Endothelial cell of umbilical vein (primary cell): ENCODE data around the gene PRAMEF12. TPM values are rescaled to one million over a fixed set of nuclear protein-coding genes. Genes with fewer than 3 reads are reported as not detected.

Experiments
- BruUV-seq: library from RNA; stranded (reverse); fragments of 400-500 nt; replicated peaks from 2 replicates; lab custom pipeline; 2021; lab: Mats Ljungman, UMichigan
- CTCF ChIA-PET: fragments of 300-600, 350-600 bp; sonication (Branson Sonifier 250); formaldehyde crosslinking; loops from one replicate; lab custom pipeline; 2021; ENCODE audit warnings: antibody characterized with exemption, inconsistent platforms; lab: Charles Lee
- POLR2A ChIA-PET: fragments of 300-600, 350-600 bp; sonication (Branson Sonifier 250); formaldehyde crosslinking; loops from one replicate; lab custom pipeline; 2021; ENCODE audit warnings: antibody characterized with exemption, inconsistent platforms; lab: Charles Lee
- DNase-seq: peaks from one replicate; pipeline ENCODE4 v3.0.0-alpha.2; 2011; ENCODE audit warnings: low read depth, low spot score
- FAIRE-seq: peaks from 2 replicates; lab custom pipeline; 2011; peaks lifted over from hg19 to GRCh38; lab: Jason Lieb, UNC
- H2AFZ ChIP-seq: 2 replicates; pipeline ENCODE4 v1.6.0; 2012; ENCODE audit warnings: low read depth, low read length, control low read depth, inconsistent platforms
- H3K27ac ChIP-seq: 2 replicates; pipeline ENCODE4 v1.5.1; 2011; ENCODE audit warnings: low read depth, mild to moderate bottlenecking, control low read depth, low read length, moderate library complexity; ENCODE audit not compliant: insufficient read depth
- H3K27me3 ChIP-seq, 2 experiments: 2 replicates each; pipeline versions ENCODE4 v1.6.0 to v1.6.1; 2011; ENCODE audit warnings: low read length in 2 of 2, mixed read lengths in 1 of 2; ENCODE audit not compliant: control insufficient read depth in 2 of 2, insufficient read depth in 2 of 2
- H3K36me3 ChIP-seq, 2 experiments: 2 replicates in 1 of 2; 3 replicates in 1 of 2; pipeline ENCODE4 v1.5.1; 2011; ENCODE audit warnings: low read length in 2 of 2, mild to moderate bottlenecking in 1 of 2, moderate library complexity in 1 of 2; ENCODE audit not compliant: control insufficient read depth in 2 of 2, insufficient read depth in 2 of 2; ENCODE audit errors: extremely low read depth in 1 of 2
- H3K4me1 ChIP-seq: 3 replicates; pipeline ENCODE4 v1.5.1; 2011; ENCODE audit warnings: mild to moderate bottlenecking, low read length; ENCODE audit not compliant: control insufficient read depth, insufficient read depth; ENCODE audit errors: extremely low read depth
- H3K4me2 ChIP-seq: 2 replicates; pipeline ENCODE4 v1.6.1; 2011; ENCODE audit warnings: low read length, control low read depth, mixed read lengths; ENCODE audit not compliant: insufficient read depth
- H3K4me3 ChIP-seq, 3 experiments: fragments of 200-600 bp in 1 of 3; sonication (generic), shearing (Covaris generic) in 1 of 3; replicated peaks in 1 of 3; 2 replicates each; pipeline ENCODE4 v1.5.1; 2011 to 2016; ENCODE audit warnings: control low read depth in 3 of 3, low read length in 3 of 3, mild to moderate bottlenecking in 2 of 3, inconsistent platforms in 1 of 3, low read depth in 1 of 3, moderate library complexity in 1 of 3; ENCODE audit not compliant: insufficient read depth in 1 of 3
- H3K79me2 ChIP-seq: 2 replicates; pipeline ENCODE4 v1.6.0; 2012; ENCODE audit warnings: low read length, inconsistent platforms; ENCODE audit not compliant: control insufficient read depth, insufficient read depth
- H3K9ac ChIP-seq: replicated peaks from 2 replicates; pipeline ENCODE3; 2011; ENCODE audit warnings: low read length, control low read depth; ENCODE audit not compliant: insufficient read depth; ENCODE audit errors: extremely low read depth
- H3K9me1 ChIP-seq: replicated peaks from 3 replicates; pipeline ENCODE4 v1.6.0; 2011; ENCODE audit warnings: mild to moderate bottlenecking, low read length; ENCODE audit not compliant: control insufficient read depth, insufficient read depth; ENCODE audit errors: extremely low read depth
- H3K9me3 ChIP-seq: replicated peaks from 2 replicates; pipeline ENCODE4 v1.5.1; 2012; ENCODE audit warnings: low read length, inconsistent platforms; ENCODE audit not compliant: control insufficient read depth, insufficient read depth
- H4K20me1 ChIP-seq: replicated peaks from 2 replicates; pipeline ENCODE3; 2011; ENCODE audit warnings: mild to moderate bottlenecking, low read length; ENCODE audit not compliant: control insufficient read depth, insufficient read depth; ENCODE audit errors: extremely low read depth
- CTCF ChIP-seq, 2 donors: IDR thresholded peaks; 1 replicate in 1 of 2; 2 replicates in 1 of 2; pipeline ENCODE4 v1.5.1; 2011; ENCODE audit warnings: low read length in 2 of 2, mild to moderate bottlenecking in 2 of 2, moderate library complexity in 2 of 2, control low read depth in 1 of 2, inconsistent platforms in 1 of 2, low read depth in 1 of 2; ENCODE audit not compliant: insufficient read depth in 1 of 2; ENCODE audit errors: extremely low read depth in 1 of 2
- EZH2 ChIP-seq: IDR thresholded peaks from 2 replicates; pipeline ENCODE4 v1.6.1; 2012; ENCODE audit warnings: borderline replicate concordance, low read depth, mild to moderate bottlenecking, moderate library complexity, low read length, inconsistent platforms; ENCODE audit not compliant: severe bottlenecking
- FOS ChIP-seq: IDR thresholded peaks from 2 replicates; pipeline ENCODE4 v1.6.1; 2011; ENCODE audit warnings: mild to moderate bottlenecking, low read length, moderate library complexity, borderline replicate concordance; ENCODE audit not compliant: insufficient read depth
- GATA2 ChIP-seq: IDR thresholded peaks from 2 replicates; pipeline ENCODE4 v1.7.0; 2011; ENCODE audit warnings: low read depth, mild to moderate bottlenecking, moderate library complexity, mixed read lengths, low read length; ENCODE audit not compliant: insufficient read length, insufficient read depth
- JUN ChIP-seq: IDR thresholded peaks from 2 replicates; pipeline ENCODE4 v1.6.1; 2011; ENCODE audit warnings: borderline replicate concordance, low read depth; ENCODE audit not compliant: insufficient read length, insufficient read depth
- MAX ChIP-seq: IDR thresholded peaks from 2 replicates; pipeline ENCODE4 v1.6.1; 2011; ENCODE audit not compliant: insufficient read depth, insufficient read length
- MYC ChIP-seq: IDR thresholded peaks from one replicate; pipeline ENCODE4 v1.6.1; 2011; ENCODE audit warnings: mild to moderate bottlenecking, low read depth, low read length
- POLR2A ChIP-seq: IDR thresholded peaks from 2 replicates; pipeline ENCODE4 v1.6.1; 2012; ENCODE audit warnings: low read depth, mild to moderate bottlenecking, control low read depth, low read length
- POLR2AphosphoS5 ChIP-seq: IDR thresholded peaks from 2 replicates; pipeline ENCODE4 v1.6.1; 2012; ENCODE audit warnings: low read depth, mild to moderate bottlenecking, control low read depth, low read length, moderate library complexity; ENCODE audit not compliant: insufficient read depth
- dilution Hi-C: fragments of 300-500 bp; cut with MboI; formaldehyde crosslinking; loops from one replicate; pipeline ENCODE4 v1.15.0; 2019; ENCODE audit warnings: low sequenced_read_pairs; ENCODE audit not compliant: extremely low pct_ligation_motif_present
- intact Hi-C: fragments of 100-400 bp; cut with micrococcal nuclease; formaldehyde crosslinking; loops from one replicate; pipeline ENCODE4 v1.10.0; 2022
- polyA plus RNA-seq, 4 experiments: library from polyadenylated mRNA; depleted of rRNA in 3 of 4; stranded (reverse) in 3 of 4; unstranded in 1 of 4; fragments of >200 nt; gene quantifications; 2 replicates each; pipeline versions ENCODE4 v1.2.1 to v1.2.3, GENCODE V29; 2011 to 2012; ENCODE audit warnings: missing spikeins in 1 of 4
- total RNA-seq: library from RNA; stranded (reverse); gene quantifications from 2 replicates; pipeline ENCODE4 v1.2.3, GENCODE V29; 2021

Gene PRAMEF12
- total and polyA plus RNA-seq, 2 donors (not counting 3 experiments of a cell fraction or from before 2014, with no cell fraction given) = not detected

- H3K4me1 ChIP-seq = no peaks in the 10 kb centered on the region
- no peak overlapping the region for H3K4me2 ChIP-seq
- no peaks in the 10 kb centered on the region for H3K9me1 ChIP-seq
- no peaks in the 10 kb centered on the region for H3K9me3 ChIP-seq
- FAIRE-seq (no peak), DNase-seq (no peak)
- no peak overlapping the region for H3K9ac ChIP-seq
- no peak overlapping the region for H3K4me3 ChIP-seq
- ChIA-PET POLR2A (no interaction called here), CTCF (no interaction called here)
- H3K79me2 ChIP-seq = no peaks in the 10 kb centered on the region
- no peaks in the 10 kb centered on the region for H3K36me3 ChIP-seq
- no peak overlapping the region for H3K27ac ChIP-seq
- TF ChIP-seq MYC (no peak), POLR2A (no peak), GATA2 (no peak), EZH2 (no peak), POLR2AphosphoS5 (no peak), MAX (no peak), JUN (no peak), FOS (no peak), CTCF (IDR thresholded peaks at IDR 0.05; ENCODE audit: extremely low read depth in 1 of 2, insufficient read depth in 1 of 2, low read depth in 1 of 2, low read length in 2 of 2) (no peak)
- dilution Hi-C loops (no loop called here), intact Hi-C loops (no loop called here)
- no TSS peak for BruUV-seq
- no peaks in the 10 kb centered on the region for H4K20me1 ChIP-seq
- H3K27me3 ChIP-seq = no peaks in the 10 kb centered on the region
- H2AFZ ChIP-seq = no peak overlapping the region
Measured at GRCh38 chr1:12745126-12745991, 28.2 kb upstream of the PRAMEF12 start.
